GM21619 (cell line): ENCODE data around the gene MEIOB.
"Not testable (repeated sequence)": the region's sequence is repeated elsewhere in the genome, so short reads cannot be mapped to it uniquely, and the experiment has no call there.

Experiments used
- ATAC-seq: cut with Tn5 transposase; IDR thresholded peaks from one replicate; pipeline ENCODE4 v1.9.1; 2021; ENCODE audit not compliant: unreplicated experiment

MEIOB gene

GRCh38 chr16:1908184-1908583, 36.2 kb upstream of the MEIOB start:
- no peak for ATAC-seq

GRCh38 chr16:1907226-1907860, 35.4 kb upstream of the MEIOB start:
- no peak for ATAC-seq

- no peak for ATAC-seq
Observed at GRCh38 chr16:1906846-1907165, 34.8 kb upstream of the MEIOB start.

- ATAC-seq = no peak
Observed at GRCh38 chr16:1906055-1906845, 34.3 kb upstream of the MEIOB start.

- ATAC-seq = no peak
Observed at GRCh38 chr16:1903845-1904840, 32.2 kb upstream of the MEIOB start.

- ATAC-seq = no peak
Observed at GRCh38 chr16:1903220-1903574, 31.2 kb upstream of the MEIOB start.

GRCh38 chr16:1902547-1903219, 30.7 kb upstream of the MEIOB start:
- ATAC-seq = no peak

- no peak for ATAC-seq
Observed at GRCh38 chr16:1900452-1900774, 28.4 kb upstream of the MEIOB start.

- ATAC-seq = no peak
Observed at GRCh38 chr16:1899641-1900451, 27.9 kb upstream of the MEIOB start.

- not testable (repeated sequence) for ATAC-seq
Observed at GRCh38 chr16:1897692-1898091, 25.7 kb upstream of the MEIOB start.

- no peak for ATAC-seq
Observed at GRCh38 chr16:1895949-1896675, 24.1 kb upstream of the MEIOB start.

GRCh38 chr16:1895068-1895467, 23.1 kb upstream of the MEIOB start:
- no peak for ATAC-seq

GRCh38 chr16:1890708-1891050, 18.7 kb upstream of the MEIOB start:
- ATAC-seq = no peak

GRCh38 chr16:1890024-1890707, 18.2 kb upstream of the MEIOB start:
- no peak for ATAC-seq

- no peak for ATAC-seq
Observed at GRCh38 chr16:1887711-1888354, 15.9 kb upstream of the MEIOB start.

GRCh38 chr16:1884889-1885288, 12.9 kb upstream of the MEIOB start:
- no peak for ATAC-seq

GRCh38 chr16:1884155-1884760, 12.3 kb upstream of the MEIOB start:
- ATAC-seq = no peak

- not testable (repeated sequence) for ATAC-seq
Observed at GRCh38 chr16:1881172-1881571, 9.2 kb upstream of the MEIOB start.
